Coronary artery (tissue), 2 donors: ENCODE results near the gene NUMA1.

Source experiments
- DNase-seq: peaks from one replicate; pipeline ENCODE4 v3.0.0-alpha.2; 2017; ENCODE audit warnings: low spot score
- H3K27ac ChIP-seq, 2 donors: fragments of 200-600 bp; sonication (generic); one replicate each; pipeline ENCODE4 v1.5.1; 2016 to 2019
- H3K4me3 ChIP-seq: fragments of 200-600 bp; sonication (generic); 2 replicates; pipeline ENCODE4 v1.5.1; 2016; ENCODE audit warnings: mild to moderate bottlenecking, moderate library complexity
- CTCF ChIP-seq: fragments of 200-600 bp; sonication (generic); IDR thresholded peaks from one replicate; pipeline ENCODE4 v1.5.1; 2019; ENCODE audit warnings: antibody characterized with exemption

The NUMA1 gene

GRCh38 chr11:72081821-72082453, 1.6 kb upstream of the NUMA1 start:
- Histone ChIP-seq H3K4me3 (no peak overlapping the region), H3K27ac (peak overlapping the region in 1 of 2 donors; percentile 49)
- no peak for DNase-seq
- TF ChIP-seq CTCF: no peak

GRCh38 chr11:72081184-72081644, 872 bp upstream of the NUMA1 start:
- no peak for DNase-seq
- Histone ChIP-seq H3K27ac (peak overlapping the region; percentile 89 to 93), H3K4me3 (peak overlapping the region; percentile 77)
- TF ChIP-seq CTCF: no peak

GRCh38 chr11:72079819-72080325, 470 bp downstream of the NUMA1 start:
- no peak for DNase-seq

GRCh38 chr11:72078477-72078876, 1.9 kb downstream of the NUMA1 start:
- peak overlapping the region; percentile 78 to 93 for H3K27ac ChIP-seq
- DNase-seq: no peak
- no peak overlapping the region for H3K4me3 ChIP-seq
- no peak for TF ChIP-seq CTCF

More at GRCh38 chr11:72079819-72080325, 470 bp downstream of the NUMA1 start:
- peak overlapping the region; percentile 77 for H3K4me3 ChIP-seq
- H3K27ac ChIP-seq: peak overlapping the region; percentile 89 to 93
- no peak for TF ChIP-seq CTCF

- no peak for TF ChIP-seq CTCF
- H3K4me3 ChIP-seq: no peak overlapping the region
- H3K27ac ChIP-seq: no peak overlapping the region
- no peak for DNase-seq
These were observed 4.6 kb downstream of the NUMA1 start for GRCh38 chr11:72075756-72076155.

- no peak overlapping the region for H3K27ac ChIP-seq
- TF ChIP-seq CTCF: no peak
- H3K4me3 ChIP-seq: no peak overlapping the region
- no peak for DNase-seq
These were observed 5.2 kb downstream of the NUMA1 start for GRCh38 chr11:72075109-72075508.

- no peak overlapping the region for H3K4me3 ChIP-seq
- H3K27ac ChIP-seq: peak overlapping the region in 1 of 2 donors; percentile 45
- DNase-seq: no peak
- TF ChIP-seq CTCF: no peak
These were observed 8.0 kb downstream of the NUMA1 start for GRCh38 chr11:72072348-72072747.
